Measurements from ENCODE around the gene KY.

KY gene

GRCh38 chr3:134660046-134660441 lies 9.2 kb upstream of the KY start:
- DNase-seq (ENCODE audit: extremely low read depth, low read depth): no peak
- TF ChIP-seq CTCF (IDR thresholded peaks at IDR 0.05; ENCODE audit: low read depth, low read length): no peak

- TF ChIP-seq CTCF (IDR thresholded peaks at IDR 0.05; ENCODE audit: low read depth, low read length): no peak
- no peak for DNase-seq (ENCODE audit: extremely low read depth, low read depth)
These were observed 8.7 kb upstream of the KY start for GRCh38 chr3:134659391-134660045.

GRCh38 chr3:134658555-134658954 lies 7.7 kb upstream of the KY start:
- no peak for TF ChIP-seq CTCF (IDR thresholded peaks at IDR 0.05; ENCODE audit: low read depth, low read length)
- no peak for DNase-seq (ENCODE audit: extremely low read depth, low read depth)

- TF ChIP-seq CTCF (IDR thresholded peaks at IDR 0.05; ENCODE audit: low read depth, low read length): no peak
- no peak for DNase-seq (ENCODE audit: extremely low read depth, low read depth)
These were observed 5.5 kb upstream of the KY start for GRCh38 chr3:134656211-134656800.

- no peak for TF ChIP-seq CTCF (IDR thresholded peaks at IDR 0.05; ENCODE audit: low read depth, low read length)
- no peak for DNase-seq (ENCODE audit: extremely low read depth, low read depth)
These were observed 4.9 kb upstream of the KY start for GRCh38 chr3:134655706-134656105.

GRCh38 chr3:134654031-134654430 lies 3.2 kb upstream of the KY start:
- no peak for TF ChIP-seq CTCF (IDR thresholded peaks at IDR 0.05; ENCODE audit: low read depth, low read length)
- no peak for DNase-seq (ENCODE audit: extremely low read depth, low read depth)

- DNase-seq (ENCODE audit: extremely low read depth, low read depth): no peak
- no peak for TF ChIP-seq CTCF (IDR thresholded peaks at IDR 0.05; ENCODE audit: low read depth, low read length)
These were observed 2.2 kb upstream of the KY start for GRCh38 chr3:134652886-134653630.
